Chondrocyte (in vitro differentiated cells): ENCODE results near the gene MRPL43. TPM values are rescaled to one million over a fixed set of nuclear protein-coding genes. Genes with fewer than 3 reads are reported as not detected.

Experiments
- DNase-seq: peaks from one replicate; pipeline ENCODE4 v3.0.0; 2021; ENCODE audit warnings: mixed read lengths, low spot score
- H3K27ac Mint-ChIP-seq: one replicate; pipeline ENCODE4 v1.8.0; 2021; ENCODE audit warnings: mild to moderate bottlenecking, moderate library complexity, mixed read lengths; ENCODE audit not compliant: unreplicated experiment
- H3K27me3 Mint-ChIP-seq: 2 replicates; pipeline ENCODE4 v1.8.0; 2021; ENCODE audit warnings: low read depth, mixed read lengths
- H3K36me3 Mint-ChIP-seq: 2 replicates; pipeline ENCODE4 v1.8.0; 2021; ENCODE audit warnings: low read depth, mixed read lengths
- H3K4me1 Mint-ChIP-seq: 2 replicates; pipeline ENCODE4 v1.8.0; 2021; ENCODE audit warnings: low read depth, mild to moderate bottlenecking, mixed read lengths
- H3K4me3 Mint-ChIP-seq: one replicate; pipeline ENCODE4 v1.8.0; 2021; ENCODE audit warnings: mild to moderate bottlenecking, moderate library complexity, mixed read lengths; ENCODE audit not compliant: unreplicated experiment
- H3K9me3 Mint-ChIP-seq: 2 replicates; pipeline ENCODE4 v1.8.0; 2021; ENCODE audit warnings: low read depth, mixed read lengths
- total RNA-seq: library from RNA; stranded (reverse); gene quantifications from 3 replicates; pipeline ENCODE4 v1.2.1, GENCODE V29; 2021
- TF ChIP-seq, protein P1 (sequence below): fragments of 200-600 bp; sonication (generic); IDR thresholded peaks from 2 replicates; pipeline ENCODE4 v1.5.0; 2021; ENCODE audit warnings: antibody characterized with exemption, mild to moderate bottlenecking, moderate library complexity

The MRPL43 gene
- total RNA-seq, 1 donor from 2014 or later: 54.0 TPM

DNA sequence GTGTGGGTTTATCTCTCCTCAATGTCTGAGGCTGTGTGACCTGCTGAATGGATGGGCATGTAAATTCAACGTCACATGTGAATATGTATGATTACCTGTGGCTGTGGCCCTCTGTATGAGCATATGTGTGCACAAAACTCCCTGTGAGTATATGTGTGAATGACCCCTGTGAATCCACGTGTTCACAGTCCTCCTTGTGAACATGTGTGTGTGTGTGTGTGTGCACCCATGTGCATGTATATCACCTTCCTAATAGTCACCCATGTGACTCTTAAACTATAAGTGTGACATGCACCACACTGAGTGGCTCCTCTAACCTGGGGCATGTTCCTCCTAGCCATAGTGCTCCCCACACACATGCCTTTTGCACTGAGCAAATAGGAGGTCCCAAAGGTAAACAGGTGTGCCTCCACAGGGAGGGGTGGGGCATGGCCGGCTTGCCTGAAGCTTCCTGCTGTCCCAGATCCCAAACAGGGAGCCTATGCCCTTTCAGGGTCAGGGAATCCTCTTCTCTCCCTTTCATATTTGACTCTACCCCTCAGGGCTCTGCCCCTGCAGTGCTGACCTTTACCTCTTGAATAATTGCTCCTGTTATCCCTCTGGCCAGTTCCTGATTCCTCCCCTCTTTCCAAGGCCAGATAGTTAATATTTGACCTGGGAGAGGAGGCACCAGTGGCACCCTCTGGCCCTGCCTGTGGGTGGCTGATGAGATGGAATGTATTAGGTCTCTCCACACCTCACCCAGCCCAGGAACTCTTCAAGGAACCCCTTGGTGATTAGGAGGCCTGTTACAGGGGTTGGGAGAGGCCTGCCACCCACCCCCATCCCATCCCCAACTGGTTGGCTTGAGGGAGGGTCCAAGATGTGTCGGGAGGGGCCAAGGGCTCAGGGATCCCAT lies 16.1 kb downstream of the MRPL43 start:
- peak; percentile 52 for DNase-seq
- Mint-ChIP-seq H3K9me3 (no peaks in the 10 kb centered on the region), H3K27me3 (no peaks in the 10 kb centered on the region), H3K4me1 (peaks cover 12% of the 10 kb centered on the region), H3K36me3 (no peaks in the 10 kb centered on the region), H3K4me3 (no peak overlapping the region), H3K27ac (no peak overlapping the region)
- TF ChIP-seq, protein P1, sequence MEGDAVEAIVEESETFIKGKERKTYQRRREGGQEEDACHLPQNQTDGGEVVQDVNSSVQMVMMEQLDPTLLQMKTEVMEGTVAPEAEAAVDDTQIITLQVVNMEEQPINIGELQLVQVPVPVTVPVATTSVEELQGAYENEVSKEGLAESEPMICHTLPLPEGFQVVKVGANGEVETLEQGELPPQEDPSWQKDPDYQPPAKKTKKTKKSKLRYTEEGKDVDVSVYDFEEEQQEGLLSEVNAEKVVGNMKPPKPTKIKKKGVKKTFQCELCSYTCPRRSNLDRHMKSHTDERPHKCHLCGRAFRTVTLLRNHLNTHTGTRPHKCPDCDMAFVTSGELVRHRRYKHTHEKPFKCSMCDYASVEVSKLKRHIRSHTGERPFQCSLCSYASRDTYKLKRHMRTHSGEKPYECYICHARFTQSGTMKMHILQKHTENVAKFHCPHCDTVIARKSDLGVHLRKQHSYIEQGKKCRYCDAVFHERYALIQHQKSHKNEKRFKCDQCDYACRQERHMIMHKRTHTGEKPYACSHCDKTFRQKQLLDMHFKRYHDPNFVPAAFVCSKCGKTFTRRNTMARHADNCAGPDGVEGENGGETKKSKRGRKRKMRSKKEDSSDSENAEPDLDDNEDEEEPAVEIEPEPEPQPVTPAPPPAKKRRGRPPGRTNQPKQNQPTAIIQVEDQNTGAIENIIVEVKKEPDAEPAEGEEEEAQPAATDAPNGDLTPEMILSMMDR: no peak

- H3K4me1 Mint-ChIP-seq: peaks cover 12% of the 10 kb centered on the region
- DNase-seq: no peak
- H3K36me3 Mint-ChIP-seq: no peaks in the 10 kb centered on the region
- no peak overlapping the region for H3K27ac Mint-ChIP-seq
- no peaks in the 10 kb centered on the region for H3K9me3 Mint-ChIP-seq
- H3K4me3 Mint-ChIP-seq: peak overlapping the region; percentile 70
- TF ChIP-seq, protein P1: no peak
- H3K27me3 Mint-ChIP-seq: no peaks in the 10 kb centered on the region
These were observed 17.0 kb downstream of the MRPL43 start for GRCh38 chr10:100970076-100970913.

GRCh38 chr10:100969187-100970075 lies 17.9 kb downstream of the MRPL43 start, which contains the start of gene SEMA4G:
SEMA4G (plus strand) TSS chr10:100969504; CDS start chr10:100972913, 3,409 bp downstream.
- peak within 1 kb of the TSS; percentile 70 for H3K4me3 Mint-ChIP-seq
- H3K36me3 Mint-ChIP-seq: no peaks in the 10 kb centered on the region
- DNase-seq: peak; percentile 77
- H3K27me3 Mint-ChIP-seq: no peaks in the 10 kb centered on the region
- H3K27ac Mint-ChIP-seq: no peak within 1 kb of the TSS
- no peaks in the 10 kb centered on the region for H3K9me3 Mint-ChIP-seq
- TF ChIP-seq, protein P1: peak; percentile 92
- peaks cover 12% of the 10 kb centered on the region for H3K4me1 Mint-ChIP-seq

- Mint-ChIP-seq H3K36me3 (no peaks in the 10 kb centered on the region), H3K27ac (no peak overlapping the region), H3K9me3 (no peaks in the 10 kb centered on the region), H3K4me3 (peak overlapping the region; percentile 70), H3K27me3 (no peaks in the 10 kb centered on the region), H3K4me1 (peaks cover 12% of the 10 kb centered on the region)
- no peak for DNase-seq
- TF ChIP-seq, protein P1: no peak
These were observed 18.5 kb downstream of the MRPL43 start for GRCh38 chr10:100968863-100969186.
